ENCODE measurements around the gene SMIM28. TPM values are rescaled to one million over a fixed set of nuclear protein-coding genes. Genes with fewer than 3 reads are reported as not detected.
"Not testable (repeated sequence)": the region's sequence is repeated elsewhere in the genome, so short reads cannot be mapped to it uniquely, and the experiment has no call there.

SMIM28 gene
- polyA plus RNA-seq, 1 donor: 9.6 TPM

- Histone ChIP-seq H3K9me3 (ENCODE audit: control insufficient read depth, low read depth, low read length) (no peaks in the 10 kb centered on the region), H3K4me1 (ENCODE audit: control insufficient read depth, insufficient read depth, low read length) (no peaks in the 10 kb centered on the region), H3K36me3 (ENCODE audit: control insufficient read depth, insufficient read depth, low read length) (peaks cover 30% of the 10 kb centered on the region), H3K27ac (ENCODE audit: low read length) (no peak overlapping the region), H3K27me3 (ENCODE audit: control insufficient read depth, insufficient read depth, low read length) (no peaks in the 10 kb centered on the region), H3K4me3 (ENCODE audit: low read length) (no peak overlapping the region)
- DNase-seq: peak; percentile 52 to 71
- WGBS (ENCODE audit: insufficient coverage, low lambda C conversion rate): no CpG with 5 or more reads among the region's 3 CpGs
These were observed 42.1 kb downstream of the SMIM28 start for GRCh38 chr6:138419766-138420165.

GRCh38 chr6:138420356-138420755 lies 42.7 kb downstream of the SMIM28 start:
- H3K9me3 ChIP-seq (ENCODE audit: control insufficient read depth, low read depth, low read length): no peaks in the 10 kb centered on the region
- H3K27me3 ChIP-seq (ENCODE audit: control insufficient read depth, insufficient read depth, low read length): no peaks in the 10 kb centered on the region
- no peak overlapping the region for H3K27ac ChIP-seq (ENCODE audit: low read length)
- H3K4me3 ChIP-seq (ENCODE audit: low read length): no peak overlapping the region
- WGBS (ENCODE audit: insufficient coverage, low lambda C conversion rate): no CpG with 5 or more reads among the region's 4 CpGs
- DNase-seq: no peak
- H3K4me1 ChIP-seq (ENCODE audit: control insufficient read depth, insufficient read depth, low read length): no peaks in the 10 kb centered on the region
- peaks cover 33% of the 10 kb centered on the region for H3K36me3 ChIP-seq (ENCODE audit: control insufficient read depth, insufficient read depth, low read length)

- no peaks in the 10 kb centered on the region for H3K4me1 ChIP-seq (ENCODE audit: control insufficient read depth, insufficient read depth, low read length)
- no peak overlapping the region for H3K27ac ChIP-seq (ENCODE audit: low read length)
- H3K4me3 ChIP-seq (ENCODE audit: low read length): no peak overlapping the region
- DNase-seq: no peak
- WGBS (ENCODE audit: insufficient coverage, low lambda C conversion rate): 80% methylated on average over 1 of the region's 6 CpGs
- H3K36me3 ChIP-seq (ENCODE audit: control insufficient read depth, insufficient read depth, low read length): peaks cover 40% of the 10 kb centered on the region
- no peaks in the 10 kb centered on the region for H3K9me3 ChIP-seq (ENCODE audit: control insufficient read depth, low read depth, low read length)
- no peaks in the 10 kb centered on the region for H3K27me3 ChIP-seq (ENCODE audit: control insufficient read depth, insufficient read depth, low read length)
These were observed 43.4 kb downstream of the SMIM28 start for GRCh38 chr6:138421089-138421488.

- DNase-seq: no peak
- no CpG with 5 or more reads among the region's 10 CpGs for WGBS (ENCODE audit: insufficient coverage, low lambda C conversion rate)
- Histone ChIP-seq H3K4me3 (ENCODE audit: low read length) (no peak overlapping the region), H3K4me1 (ENCODE audit: control insufficient read depth, insufficient read depth, low read length) (no peaks in the 10 kb centered on the region), H3K36me3 (ENCODE audit: control insufficient read depth, insufficient read depth, low read length) (peaks cover 45% of the 10 kb centered on the region), H3K27ac (ENCODE audit: low read length) (no peak overlapping the region), H3K27me3 (ENCODE audit: control insufficient read depth, insufficient read depth, low read length) (no peaks in the 10 kb centered on the region), H3K9me3 (ENCODE audit: control insufficient read depth, low read depth, low read length) (no peaks in the 10 kb centered on the region)
These were observed 43.9 kb downstream of the SMIM28 start for GRCh38 chr6:138421608-138422007.

GRCh38 chr6:138422861-138423260 lies 45.2 kb downstream of the SMIM28 start:
- Histone ChIP-seq H3K27ac (ENCODE audit: low read length) (no peak overlapping the region), H3K36me3 (ENCODE audit: control insufficient read depth, insufficient read depth, low read length) (peaks cover 55% of the 10 kb centered on the region), H3K4me3 (ENCODE audit: low read length) (no peak overlapping the region), H3K9me3 (ENCODE audit: control insufficient read depth, low read depth, low read length) (no peaks in the 10 kb centered on the region), H3K27me3 (ENCODE audit: control insufficient read depth, insufficient read depth, low read length) (no peaks in the 10 kb centered on the region), H3K4me1 (ENCODE audit: control insufficient read depth, insufficient read depth, low read length) (no peaks in the 10 kb centered on the region)
- no peak for DNase-seq

GRCh38 chr6:138424004-138424904 lies 46.5 kb downstream of the SMIM28 start:
- WGBS (ENCODE audit: insufficient coverage, low lambda C conversion rate): 90% methylated on average over 2 of the region's 48 CpGs
- Histone ChIP-seq H3K36me3 (ENCODE audit: control insufficient read depth, insufficient read depth, low read length) (peaks cover 64% of the 10 kb centered on the region), H3K27ac (ENCODE audit: low read length) (no peak overlapping the region), H3K4me3 (ENCODE audit: low read length) (no peak overlapping the region), H3K9me3 (ENCODE audit: control insufficient read depth, low read depth, low read length) (no peaks in the 10 kb centered on the region), H3K4me1 (ENCODE audit: control insufficient read depth, insufficient read depth, low read length) (peaks cover 2% of the 10 kb centered on the region), H3K27me3 (ENCODE audit: control insufficient read depth, insufficient read depth, low read length) (no peaks in the 10 kb centered on the region)
- no peak for DNase-seq

- H3K9me3 ChIP-seq (ENCODE audit: control insufficient read depth, low read depth, low read length); DNase-seq; H3K4me3 ChIP-seq (ENCODE audit: low read length); H3K4me1 ChIP-seq (ENCODE audit: control insufficient read depth, insufficient read depth, low read length); H3K27me3 ChIP-seq (ENCODE audit: control insufficient read depth, insufficient read depth, low read length); H3K27ac ChIP-seq (ENCODE audit: low read length): not testable (repeated sequence)
- H3K36me3 ChIP-seq (ENCODE audit: control insufficient read depth, insufficient read depth, low read length): peaks cover 74% of the 10 kb centered on the region
- 90% methylated on average over 2 of the region's 7 CpGs for WGBS (ENCODE audit: insufficient coverage, low lambda C conversion rate)
These were observed 47.6 kb downstream of the SMIM28 start for GRCh38 chr6:138425256-138425655.

GRCh38 chr6:138426500-138427123 lies 48.9 kb downstream of the SMIM28 start:
- Histone ChIP-seq H3K4me1 (ENCODE audit: control insufficient read depth, insufficient read depth, low read length) (peaks cover 7% of the 10 kb centered on the region), H3K9me3 (ENCODE audit: control insufficient read depth, low read depth, low read length) (no peaks in the 10 kb centered on the region), H3K4me3 (ENCODE audit: low read length) (no peak overlapping the region), H3K36me3 (ENCODE audit: control insufficient read depth, insufficient read depth, low read length) (peaks cover 79% of the 10 kb centered on the region), H3K27ac (ENCODE audit: low read length) (no peak overlapping the region), H3K27me3 (ENCODE audit: control insufficient read depth, insufficient read depth, low read length) (no peaks in the 10 kb centered on the region)
- WGBS (ENCODE audit: insufficient coverage, low lambda C conversion rate): 83% methylated on average over 2 of the region's 5 CpGs
- no peak for DNase-seq

- Histone ChIP-seq H3K36me3 (ENCODE audit: control insufficient read depth, insufficient read depth, low read length) (peaks cover 84% of the 10 kb centered on the region), H3K27me3 (ENCODE audit: control insufficient read depth, insufficient read depth, low read length) (no peaks in the 10 kb centered on the region), H3K9me3 (ENCODE audit: control insufficient read depth, low read depth, low read length) (no peaks in the 10 kb centered on the region), H3K4me3 (ENCODE audit: low read length) (no peak overlapping the region), H3K27ac (ENCODE audit: low read length) (no peak overlapping the region), H3K4me1 (ENCODE audit: control insufficient read depth, insufficient read depth, low read length) (peaks cover 7% of the 10 kb centered on the region)
- DNase-seq: no peak
- WGBS (ENCODE audit: insufficient coverage, low lambda C conversion rate): 83% methylated on average over 2 of the region's 8 CpGs
These were observed 50.0 kb downstream of the SMIM28 start for GRCh38 chr6:138427701-138428100.

GRCh38 chr6:138428944-138429598 lies 51.4 kb downstream of the SMIM28 start:
- no peaks in the 10 kb centered on the region for H3K27me3 ChIP-seq (ENCODE audit: control insufficient read depth, insufficient read depth, low read length)
- H3K9me3 ChIP-seq (ENCODE audit: control insufficient read depth, low read depth, low read length): no peaks in the 10 kb centered on the region
- no peak overlapping the region for H3K4me3 ChIP-seq (ENCODE audit: low read length)
- H3K27ac ChIP-seq (ENCODE audit: low read length): peak overlapping the region; percentile 47
- H3K4me1 ChIP-seq (ENCODE audit: control insufficient read depth, insufficient read depth, low read length): peaks cover 7% of the 10 kb centered on the region
- 70% methylated on average over 2 of the region's 8 CpGs for WGBS (ENCODE audit: insufficient coverage, low lambda C conversion rate)
- peaks cover 88% of the 10 kb centered on the region for H3K36me3 ChIP-seq (ENCODE audit: control insufficient read depth, insufficient read depth, low read length)
- DNase-seq: peak in 1 of 2 donors; percentile 44

Measured in large intestine (tissue), 3 donors.